Activated T-cell treated with anti-CD3 and anti-CD28 coated beads, Interleukin-2, amount 50 U/mL, for 72 hours (primary cell): Measurements from ENCODE around the gene GET3. TPM values are rescaled to one million over a fixed set of nuclear protein-coding genes. Genes with fewer than 3 reads are reported as not detected.
"Not testable (repeated sequence)": the region's sequence is repeated elsewhere in the genome, so short reads cannot be mapped to it uniquely, and the experiment has no call there.

ENCODE experiments used
- ATAC-seq, 2 donors: fragments of 150-1000 bp; cut with Tn5 transposase; replicated peaks in 1 of 2; 2 replicates each; pipeline ENCODE4 v1.10.0; 2021; ENCODE audit warnings: moderate library complexity in 2 of 2, mild to moderate bottlenecking in 1 of 2
- DNase-seq, 2 donors: peaks; one replicate each; pipeline ENCODE4 v3.0.0; 2021 to 2022; ENCODE audit warnings: mixed read lengths in 1 of 2
- H3K27ac Mint-ChIP-seq: one replicate; pipeline ENCODE4 v1.8.0; 2022; ENCODE audit warnings: mild to moderate bottlenecking, moderate library complexity, mixed read lengths
- H3K27me3 Mint-ChIP-seq: one replicate; pipeline ENCODE4 v1.8.0; 2022; ENCODE audit warnings: low read depth, mixed read lengths
- H3K36me3 Mint-ChIP-seq, 2 donors: one replicate each; pipeline ENCODE4 v1.8.0; 2022; ENCODE audit warnings: mixed read lengths in 2 of 2, mild to moderate bottlenecking in 1 of 2; ENCODE audit not compliant: insufficient read depth in 2 of 2
- H3K4me1 Mint-ChIP-seq: one replicate; pipeline ENCODE4 v1.8.0; 2022; ENCODE audit warnings: low read depth, mixed read lengths
- H3K4me3 Mint-ChIP-seq, 2 donors: one replicate each; pipeline ENCODE4 v1.8.0; 2022; ENCODE audit warnings: mild to moderate bottlenecking in 2 of 2, mixed read lengths in 2 of 2, moderate library complexity in 2 of 2
- H3K9me3 Mint-ChIP-seq, 2 donors: one replicate each; pipeline ENCODE4 v1.8.0; 2022; ENCODE audit warnings: mixed read lengths in 2 of 2
- total RNA-seq, 2 donors: library from RNA; stranded (reverse); gene quantifications; one replicate each; pipeline ENCODE4 v1.2.3, GENCODE V29; 2022

Gene GET3
- total RNA-seq, 2 donors from 2014 or later, result 42.6 to 43.7 TPM

GRCh38 chr19:12722566-12723380 lies 14.5 kb upstream of the GET3 start:
- peak; percentile 92 to 97 for DNase-seq
- peak overlapping the region; percentile 75 for H3K27ac Mint-ChIP-seq
- peak; percentile 90 for ATAC-seq
- peak overlapping the region; percentile 94 to 99 for H3K4me3 Mint-ChIP-seq
- no peaks in the 10 kb centered on the region for H3K9me3 Mint-ChIP-seq
- peaks cover 45% of the 10 kb centered on the region for H3K4me1 Mint-ChIP-seq
- peaks cover 8 to 20% of the 10 kb centered on the region in 2 donors for H3K36me3 Mint-ChIP-seq
- H3K27me3 Mint-ChIP-seq, result no peaks in the 10 kb centered on the region

GRCh38 chr19:12723381-12723640 lies 14.0 kb upstream of the GET3 start:
- DNase-seq (no peak), ATAC-seq (no peak)
- H3K9me3 Mint-ChIP-seq, result no peaks in the 10 kb centered on the region
- H3K4me1 Mint-ChIP-seq, result peaks cover 43% of the 10 kb centered on the region
- H3K4me3 Mint-ChIP-seq, result peak overlapping the region; percentile 94 to 99
- H3K27ac Mint-ChIP-seq, result peak overlapping the region; percentile 75
- peaks cover 8 to 23% of the 10 kb centered on the region in 2 donors for H3K36me3 Mint-ChIP-seq
- H3K27me3 Mint-ChIP-seq, result no peaks in the 10 kb centered on the region

GRCh38 chr19:12723641-12724426 lies 13.5 kb upstream of the GET3 start, which contains the start of gene TNPO2:
TSS of gene TNPO2 (minus strand) at chr19:12723932. CDS start at chr19:12720977, 2,955 bp downstream.
- peak within 1 kb of the TSS; percentile 75 for H3K27ac Mint-ChIP-seq
- peaks cover 8 to 24% of the 10 kb centered on the region in 2 donors for H3K36me3 Mint-ChIP-seq
- H3K4me1 Mint-ChIP-seq, result peaks cover 38% of the 10 kb centered on the region
- peak within 1 kb of the TSS; percentile 94 to 99 for H3K4me3 Mint-ChIP-seq
- no peaks in the 10 kb centered on the region for H3K27me3 Mint-ChIP-seq
- ATAC-seq (peak; percentile 49 to 59), DNase-seq (peak; percentile 72 to 78)
- H3K9me3 Mint-ChIP-seq, result no peaks in the 10 kb centered on the region

GRCh38 chr19:12725612-12726011 lies 11.7 kb upstream of the GET3 start:
- Mint-ChIP-seq H3K4me1 (peaks cover 28% of the 10 kb centered on the region), H3K36me3 (peaks cover 13 to 28% of the 10 kb centered on the region in 2 donors), H3K4me3 (peak overlapping the region in 1 of 2 donors; percentile 10)
- not testable (repeated sequence) for DNase-seq, H3K27me3 Mint-ChIP-seq, H3K9me3 Mint-ChIP-seq, ATAC-seq, H3K27ac Mint-ChIP-seq

- Mint-ChIP-seq H3K27ac (no peak overlapping the region), H3K4me3 (no peak overlapping the region)
Observed at GRCh38 chr19:12726988-12727316, 10.3 kb upstream of the GET3 start.

GRCh38 chr19:12727745-12728433 lies 9.4 kb upstream of the GET3 start:
- Mint-ChIP-seq H3K4me1 (peaks cover 28% of the 10 kb centered on the region), H3K36me3 (peaks cover 8 to 22% of the 10 kb centered on the region in 2 donors), H3K27ac (no peak overlapping the region), H3K4me3 (no peak overlapping the region), H3K27me3 (no peaks in the 10 kb centered on the region), H3K9me3 (no peaks in the 10 kb centered on the region)
- ATAC-seq, result no peak
- DNase-seq, result no peak

More at GRCh38 chr19:12726988-12727316, 10.3 kb upstream of the GET3 start:
- peaks cover 23% of the 10 kb centered on the region for H3K4me1 Mint-ChIP-seq
- DNase-seq, result no peak
- H3K36me3 Mint-ChIP-seq, result peaks cover 9 to 19% of the 10 kb centered on the region in 2 donors
- ATAC-seq, result no peak
- no peaks in the 10 kb centered on the region for H3K27me3 Mint-ChIP-seq
- H3K9me3 Mint-ChIP-seq, result no peaks in the 10 kb centered on the region

GRCh38 chr19:12730064-12730463 lies 7.2 kb upstream of the GET3 start:
- Mint-ChIP-seq H3K4me1 (peaks cover 25% of the 10 kb centered on the region), H3K27me3 (no peaks in the 10 kb centered on the region), H3K4me3 (no peak overlapping the region), H3K27ac (no peak overlapping the region), H3K36me3 (peaks cover 11 to 30% of the 10 kb centered on the region in 2 donors), H3K9me3 (no peaks in the 10 kb centered on the region)
- ATAC-seq, result no peak
- DNase-seq, result no peak

GRCh38 chr19:12731337-12731736 lies 6.0 kb upstream of the GET3 start:
- ATAC-seq (no peak), DNase-seq (no peak)
- no peaks in the 10 kb centered on the region for H3K27me3 Mint-ChIP-seq
- peaks cover 29% of the 10 kb centered on the region for H3K4me1 Mint-ChIP-seq
- H3K9me3 Mint-ChIP-seq, result no peaks in the 10 kb centered on the region
- H3K4me3 Mint-ChIP-seq, result no peak overlapping the region
- no peak overlapping the region for H3K27ac Mint-ChIP-seq
- peaks cover 11 to 30% of the 10 kb centered on the region in 2 donors for H3K36me3 Mint-ChIP-seq

- H3K36me3 Mint-ChIP-seq, result peaks cover 11 to 20% of the 10 kb centered on the region in 2 donors
- peak overlapping the region; percentile 84 for H3K27ac Mint-ChIP-seq
- H3K4me1 Mint-ChIP-seq, result peaks cover 52% of the 10 kb centered on the region
- no peaks in the 10 kb centered on the region for H3K27me3 Mint-ChIP-seq
- no peaks in the 10 kb centered on the region for H3K9me3 Mint-ChIP-seq
- peak overlapping the region; percentile 94 to 95 for H3K4me3 Mint-ChIP-seq
- DNase-seq (peak; percentile 59 to 68), ATAC-seq (no peak)
Observed at GRCh38 chr19:12733369-12734214, 3.7 kb upstream of the GET3 start.

- no peaks in the 10 kb centered on the region for H3K27me3 Mint-ChIP-seq
- H3K27ac Mint-ChIP-seq, result peak overlapping the region; percentile 94
- peaks cover 39% of the 10 kb centered on the region for H3K4me1 Mint-ChIP-seq
- ATAC-seq, result no peak
- DNase-seq, result no peak
- H3K36me3 Mint-ChIP-seq, result peaks cover 7 to 10% of the 10 kb centered on the region in 2 donors
- no peaks in the 10 kb centered on the region for H3K9me3 Mint-ChIP-seq
- H3K4me3 Mint-ChIP-seq, result peak overlapping the region; percentile 77 to 100
Observed at GRCh38 chr19:12737835-12738351, 596 bp downstream of the GET3 start.

GRCh38 chr19:12745166-12745897 lies 8.0 kb downstream of the GET3 start:
- peaks cover 9% of the 10 kb centered on the region for H3K27me3 Mint-ChIP-seq

More at GRCh38 chr19:12745166-12745897, 8.0 kb downstream of the GET3 start:
- no peak overlapping the region for H3K27ac Mint-ChIP-seq
- peaks cover 4% of the 10 kb centered on the region in 2 donors for H3K9me3 Mint-ChIP-seq
- H3K4me1 Mint-ChIP-seq, result peaks cover 5% of the 10 kb centered on the region
- no peak overlapping the region for H3K4me3 Mint-ChIP-seq
- no peak for ATAC-seq
- peaks cover 11 to 20% of the 10 kb centered on the region in 2 donors for H3K36me3 Mint-ChIP-seq
- no peak for DNase-seq
